GM19372 (cell line): Measurements from ENCODE around the gene GRIK4.

Experiments
- ATAC-seq: cut with Tn5 transposase; IDR thresholded peaks from one replicate; pipeline ENCODE4 v1.9.1; 2021; ENCODE audit warnings: mild to moderate bottlenecking, low read depth, moderate library complexity; ENCODE audit not compliant: unreplicated experiment

The GRIK4 gene

GRCh38 chr11:120857508-120857907 is 346.0 kb downstream of the GRIK4 start:
- ATAC-seq = no peak

GRCh38 chr11:120858740-120859139 is 347.2 kb downstream of the GRIK4 start:
- no peak for ATAC-seq

- no peak for ATAC-seq
Observed at GRCh38 chr11:120859552-120860295, 348.2 kb downstream of the GRIK4 start.

- no peak for ATAC-seq
Observed at GRCh38 chr11:120863359-120863758, 351.8 kb downstream of the GRIK4 start.

GRCh38 chr11:120867024-120867423 is 355.5 kb downstream of the GRIK4 start:
- no peak for ATAC-seq

- ATAC-seq = no peak
Observed at GRCh38 chr11:120867531-120867930, 356.0 kb downstream of the GRIK4 start.

- ATAC-seq = no peak
Observed at GRCh38 chr11:120867988-120868387, 356.4 kb downstream of the GRIK4 start.

GRCh38 chr11:120869097-120869496 is 357.5 kb downstream of the GRIK4 start:
- no peak for ATAC-seq

GRCh38 chr11:120869516-120870011 is 358.0 kb downstream of the GRIK4 start:
- no peak for ATAC-seq

- no peak for ATAC-seq
Observed at GRCh38 chr11:120871194-120871593, 359.6 kb downstream of the GRIK4 start.

- ATAC-seq = no peak
Observed at GRCh38 chr11:120871924-120872323, 360.4 kb downstream of the GRIK4 start.

GRCh38 chr11:120873966-120874735 is 362.6 kb downstream of the GRIK4 start:
- ATAC-seq = no peak

GRCh38 chr11:120875986-120876385 is 364.4 kb downstream of the GRIK4 start:
- no peak for ATAC-seq

GRCh38 chr11:120877746-120878365 is 366.3 kb downstream of the GRIK4 start:
- ATAC-seq = no peak

- no peak for ATAC-seq
Observed at GRCh38 chr11:120878781-120879180, 367.2 kb downstream of the GRIK4 start.

GRCh38 chr11:120880498-120881175 is 369.1 kb downstream of the GRIK4 start:
- no peak for ATAC-seq

- no peak for ATAC-seq
Observed at GRCh38 chr11:120881596-120881995, 370.0 kb downstream of the GRIK4 start.

- no peak for ATAC-seq
Observed at GRCh38 chr11:120882175-120882574, 370.6 kb downstream of the GRIK4 start.

GRCh38 chr11:120883404-120884080 is 372.0 kb downstream of the GRIK4 start:
- ATAC-seq = no peak
